Measurements from ENCODE around the gene B4GALT7.

B4GALT7 gene

DNA sequence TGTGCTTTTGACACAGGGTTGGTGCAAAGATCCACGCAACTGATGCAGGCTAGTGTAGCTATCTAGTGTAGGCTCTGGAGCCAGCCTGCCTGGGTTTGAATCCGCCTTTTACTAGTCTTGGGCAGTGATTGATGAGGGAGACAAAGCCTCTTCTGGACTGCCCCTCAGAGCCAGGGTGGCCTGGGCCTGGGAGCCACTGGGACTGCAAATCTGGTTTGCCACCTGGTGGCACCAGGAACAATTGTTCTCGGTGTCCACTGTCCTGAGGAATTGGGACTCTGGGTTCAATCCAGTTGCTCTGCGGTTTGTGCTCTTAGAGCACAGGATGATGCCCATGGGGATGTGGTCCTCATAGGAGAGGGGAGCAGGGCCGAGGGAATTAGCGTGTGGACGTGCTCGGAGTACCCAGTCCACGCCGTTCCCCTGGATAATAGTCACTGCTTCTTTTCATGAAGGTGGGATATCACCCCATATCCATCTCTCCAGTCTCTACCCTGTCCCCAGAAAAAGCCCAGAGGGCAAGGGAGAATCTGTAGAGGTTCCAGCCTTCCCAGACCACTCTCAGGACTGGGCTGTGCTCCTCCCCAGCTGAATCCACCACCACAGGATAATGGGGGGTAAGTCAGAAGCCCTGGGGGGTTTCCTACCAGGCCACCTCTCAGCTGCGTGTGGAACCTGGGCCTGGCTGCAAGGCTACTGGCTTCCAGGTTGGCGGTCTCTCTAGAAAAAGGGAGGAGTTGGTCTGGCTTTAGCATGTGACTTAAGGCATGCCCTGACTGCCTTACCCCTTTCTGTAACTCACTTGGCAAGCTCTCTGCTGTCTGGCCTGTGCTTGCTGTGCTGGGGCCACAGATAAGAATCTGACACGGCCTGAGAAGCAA lies 1.9 kb downstream of the B4GALT7 start:
- no peaks in the 10 kb centered on the region for H3K27me3 Mint-ChIP-seq
- H3K4me3 Mint-ChIP-seq, result peak overlapping the region; percentile 95
- no peak overlapping the region for H3K27ac Mint-ChIP-seq
- peaks cover 20% of the 10 kb centered on the region for H3K36me3 Mint-ChIP-seq (ENCODE audit: low read depth)
- H3K4me1 Mint-ChIP-seq (ENCODE audit: low read depth), result peaks cover 34% of the 10 kb centered on the region
- H3K9me3 Mint-ChIP-seq, result no peaks in the 10 kb centered on the region

DNA sequence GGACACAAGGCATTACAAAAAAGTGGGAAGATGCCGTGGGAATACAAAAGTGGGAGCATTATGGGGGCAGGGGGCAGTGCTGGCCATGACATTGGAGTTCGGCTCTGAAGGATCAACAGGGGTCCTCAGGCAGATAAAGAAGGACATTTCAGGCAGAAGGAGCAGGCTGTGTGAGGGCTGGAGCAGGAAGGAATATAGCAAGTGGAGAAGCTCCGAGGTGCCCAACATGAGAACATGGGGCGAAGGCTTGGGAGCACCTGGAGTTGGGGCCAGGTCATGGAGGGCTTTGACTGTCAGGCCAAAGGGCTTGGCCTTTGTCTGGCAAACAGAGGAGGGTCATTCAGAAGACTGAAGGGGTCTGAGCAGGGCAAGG lies 2.5 kb downstream of the B4GALT7 start:
- no peak overlapping the region for H3K4me3 Mint-ChIP-seq
- H3K27me3 Mint-ChIP-seq, result no peaks in the 10 kb centered on the region
- peaks cover 36% of the 10 kb centered on the region for H3K4me1 Mint-ChIP-seq (ENCODE audit: low read depth)
- H3K9me3 Mint-ChIP-seq, result no peaks in the 10 kb centered on the region
- no peak overlapping the region for H3K27ac Mint-ChIP-seq
- H3K36me3 Mint-ChIP-seq (ENCODE audit: low read depth), result peaks cover 19% of the 10 kb centered on the region

DNA sequence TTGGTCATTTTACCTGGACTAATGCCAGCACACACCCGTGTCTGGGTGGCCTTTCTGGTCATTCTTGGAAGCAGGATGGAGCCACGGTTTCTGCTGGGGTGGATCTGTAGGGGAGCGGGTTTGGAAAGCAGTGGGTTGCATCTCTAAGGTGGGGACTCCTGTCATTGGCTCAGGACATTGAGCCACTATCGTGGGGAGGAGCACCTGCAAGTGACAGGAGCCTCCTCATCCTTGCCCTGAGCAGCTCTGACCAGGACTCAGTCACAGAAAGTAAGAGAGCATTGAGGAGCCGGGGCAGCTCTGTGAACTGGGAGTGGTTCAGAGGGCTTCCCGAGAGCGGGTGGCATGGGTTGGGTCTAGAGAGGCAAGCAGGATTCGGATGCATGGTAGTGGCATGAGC lies 3.7 kb downstream of the B4GALT7 start:
- Mint-ChIP-seq H3K4me1 (ENCODE audit: low read depth) (peaks cover 28% of the 10 kb centered on the region), H3K36me3 (ENCODE audit: low read depth) (peaks cover 15% of the 10 kb centered on the region), H3K27ac (no peak overlapping the region), H3K4me3 (no peak overlapping the region), H3K27me3 (no peaks in the 10 kb centered on the region), H3K9me3 (no peaks in the 10 kb centered on the region)

DNA sequence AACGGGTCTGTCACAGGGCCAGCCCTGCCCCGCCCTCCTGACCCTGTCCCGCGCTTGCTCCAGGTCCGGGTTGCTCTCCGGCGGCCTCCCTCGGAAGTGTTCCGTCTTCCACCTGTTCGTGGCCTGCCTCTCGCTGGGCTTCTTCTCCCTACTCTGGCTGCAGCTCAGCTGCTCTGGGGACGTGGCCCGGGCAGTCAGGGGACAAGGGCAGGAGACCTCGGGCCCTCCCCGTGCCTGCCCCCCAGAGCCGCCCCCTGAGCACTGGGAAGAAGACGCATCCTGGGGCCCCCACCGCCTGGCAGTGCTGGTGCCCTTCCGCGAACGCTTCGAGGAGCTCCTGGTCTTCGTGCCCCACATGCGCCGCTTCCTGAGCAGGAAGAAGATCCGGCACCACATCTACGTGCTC lies 4.2 kb downstream of the B4GALT7 start:
- H3K27ac Mint-ChIP-seq, result no peak overlapping the region
- peaks cover 23% of the 10 kb centered on the region for H3K4me1 Mint-ChIP-seq (ENCODE audit: low read depth)
- H3K4me3 Mint-ChIP-seq, result no peak overlapping the region
- peaks cover 15% of the 10 kb centered on the region for H3K36me3 Mint-ChIP-seq (ENCODE audit: low read depth)
- no peaks in the 10 kb centered on the region for H3K9me3 Mint-ChIP-seq
- no peaks in the 10 kb centered on the region for H3K27me3 Mint-ChIP-seq

DNA sequence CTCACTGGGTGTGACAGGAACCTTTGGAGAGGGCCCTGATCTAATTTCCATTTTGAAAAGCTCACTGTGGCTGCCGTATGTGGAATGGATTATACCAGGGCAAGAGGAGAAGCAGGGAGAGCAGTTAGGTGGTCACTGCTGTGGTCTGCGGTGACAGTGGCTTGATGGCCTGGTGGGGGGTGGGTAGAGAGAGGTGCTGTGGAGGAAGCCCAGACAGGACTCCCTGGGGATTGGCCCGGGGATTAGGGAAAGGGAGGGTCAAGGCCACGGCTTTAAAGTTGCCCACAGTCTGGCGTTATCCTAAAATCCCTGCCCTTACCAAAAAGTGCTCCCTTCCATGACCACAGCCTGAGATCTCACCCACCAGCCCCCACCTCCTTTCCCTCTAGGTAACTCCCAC lies 4.7 kb downstream of the B4GALT7 start:
- peaks cover 15% of the 10 kb centered on the region for H3K36me3 Mint-ChIP-seq (ENCODE audit: low read depth)
- H3K27me3 Mint-ChIP-seq, result no peaks in the 10 kb centered on the region
- no peaks in the 10 kb centered on the region for H3K9me3 Mint-ChIP-seq
- no peak overlapping the region for H3K4me3 Mint-ChIP-seq
- no peak overlapping the region for H3K27ac Mint-ChIP-seq
- peaks cover 20% of the 10 kb centered on the region for H3K4me1 Mint-ChIP-seq (ENCODE audit: low read depth)

DNA sequence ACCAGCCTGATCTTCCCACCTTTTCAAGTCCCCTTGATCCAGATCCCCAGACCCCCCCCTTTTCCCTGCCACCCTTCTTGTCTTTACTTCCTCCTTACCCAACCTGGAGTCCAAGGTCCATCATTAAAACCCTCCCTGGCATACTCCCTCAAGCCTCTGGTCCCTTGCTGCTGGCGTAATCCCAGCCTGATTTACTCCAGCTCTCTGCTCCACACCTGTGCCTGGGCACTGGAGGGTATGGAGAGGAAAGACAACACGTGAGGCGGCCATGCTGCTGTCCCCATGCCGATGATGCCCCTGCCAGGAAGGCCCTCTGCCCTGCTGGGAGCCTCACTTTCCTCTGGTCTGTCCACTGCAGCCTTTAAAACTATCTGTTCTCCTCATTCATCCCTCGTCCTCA lies 5.1 kb downstream of the B4GALT7 start:
- Mint-ChIP-seq H3K4me3 (no peak overlapping the region), H3K4me1 (ENCODE audit: low read depth) (peaks cover 20% of the 10 kb centered on the region), H3K27ac (peak overlapping the region; percentile 46), H3K9me3 (no peaks in the 10 kb centered on the region), H3K36me3 (ENCODE audit: low read depth) (peaks cover 15% of the 10 kb centered on the region), H3K27me3 (no peaks in the 10 kb centered on the region)

DNA sequence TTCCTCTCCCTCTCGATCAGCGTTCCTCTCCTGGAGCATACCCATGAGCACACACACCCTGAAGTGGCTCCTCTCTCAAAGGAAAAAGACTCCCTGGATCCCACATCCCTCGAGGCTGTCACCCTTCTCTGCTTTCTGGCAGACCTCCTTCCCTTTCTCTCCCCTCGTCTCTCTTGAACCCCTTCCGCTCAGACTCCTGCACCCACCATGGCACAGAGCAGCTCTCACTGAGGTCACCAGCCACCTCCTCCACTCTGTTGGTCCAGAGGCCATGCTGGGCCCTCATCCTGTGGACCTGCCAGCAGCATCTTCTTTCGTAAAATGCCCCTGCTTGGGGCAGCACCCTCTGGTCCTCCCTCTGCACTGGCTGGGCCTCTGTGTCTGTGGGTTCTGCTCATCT lies 5.7 kb downstream of the B4GALT7 start:
- no peaks in the 10 kb centered on the region for H3K9me3 Mint-ChIP-seq
- no peak overlapping the region for H3K27ac Mint-ChIP-seq
- H3K4me3 Mint-ChIP-seq, result no peak overlapping the region

DNA sequence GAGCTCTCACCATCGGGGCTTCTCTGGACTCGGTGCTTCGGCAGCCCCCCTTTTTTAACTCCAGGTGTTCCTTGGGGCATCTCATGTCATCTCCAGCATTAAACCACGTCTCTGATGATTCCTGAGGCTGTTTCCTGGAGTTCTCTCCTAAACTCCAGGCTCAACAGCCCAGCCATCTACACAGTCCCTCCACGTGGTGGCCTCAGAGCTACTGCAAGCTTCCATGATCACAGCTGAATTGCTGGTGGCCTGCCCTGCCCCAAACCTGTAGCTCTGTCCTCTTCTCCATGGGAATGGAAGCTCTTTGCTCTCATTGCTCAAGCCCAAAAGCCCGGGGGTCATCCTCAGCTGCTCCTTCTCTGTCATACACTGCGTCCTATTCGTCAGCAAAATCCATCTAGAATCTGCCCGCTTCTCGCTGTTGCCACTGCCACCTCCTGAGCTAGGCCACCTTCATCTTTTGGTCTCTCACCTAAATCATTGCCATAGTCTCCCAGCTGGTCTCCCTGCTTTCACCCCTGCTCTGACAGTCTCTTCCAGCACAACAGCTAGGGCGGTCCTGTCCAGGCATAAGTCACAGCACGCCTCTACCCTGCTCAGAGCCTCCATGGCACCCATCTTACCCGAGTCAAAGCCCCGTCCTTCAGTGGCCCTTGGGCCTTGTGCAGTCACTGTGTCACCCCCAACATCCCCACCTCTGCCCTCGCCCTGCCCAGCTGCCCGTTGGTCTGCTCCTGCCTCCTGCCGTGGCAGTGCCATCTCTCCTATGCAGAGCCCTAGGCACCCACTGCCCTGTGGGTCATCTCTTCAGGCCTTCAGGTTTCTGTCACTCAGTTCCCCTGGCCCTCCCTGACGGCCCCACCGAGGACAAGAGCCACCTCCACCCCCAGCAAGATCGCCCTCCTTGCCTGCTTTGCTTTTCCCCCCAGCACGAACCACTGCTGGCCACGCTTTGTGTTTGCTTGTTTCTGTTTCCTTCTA lies 6.4 kb downstream of the B4GALT7 start:
- Mint-ChIP-seq H3K27ac (peak overlapping the region; percentile 10), H3K36me3 (ENCODE audit: low read depth) (peaks cover 15% of the 10 kb centered on the region), H3K9me3 (no peaks in the 10 kb centered on the region), H3K4me3 (no peak overlapping the region), H3K4me1 (ENCODE audit: low read depth) (peaks cover 10% of the 10 kb centered on the region), H3K27me3 (no peaks in the 10 kb centered on the region)

More for the DNA sequence above, 5.7 kb downstream of the B4GALT7 start:
- peaks cover 15% of the 10 kb centered on the region for H3K36me3 Mint-ChIP-seq (ENCODE audit: low read depth)
- H3K4me1 Mint-ChIP-seq (ENCODE audit: low read depth), result peaks cover 17% of the 10 kb centered on the region
- H3K27me3 Mint-ChIP-seq, result no peaks in the 10 kb centered on the region

DNA sequence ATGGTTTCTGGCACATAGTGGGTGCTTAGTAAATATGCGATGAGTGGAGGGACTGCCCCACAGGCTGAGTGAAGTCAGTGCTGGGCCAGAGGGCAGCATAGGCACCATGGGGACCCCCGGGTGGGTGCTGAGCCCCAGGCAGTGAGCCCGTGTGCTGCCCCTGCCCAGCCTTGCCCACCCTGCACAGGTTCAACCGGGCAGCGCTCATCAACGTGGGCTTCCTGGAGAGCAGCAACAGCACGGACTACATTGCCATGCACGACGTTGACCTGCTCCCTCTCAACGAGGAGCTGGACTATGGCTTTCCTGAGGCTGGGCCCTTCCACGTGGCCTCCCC lies 7.2 kb downstream of the B4GALT7 start:
- Mint-ChIP-seq H3K27ac (no peak overlapping the region), H3K4me3 (no peak overlapping the region)

DNA sequence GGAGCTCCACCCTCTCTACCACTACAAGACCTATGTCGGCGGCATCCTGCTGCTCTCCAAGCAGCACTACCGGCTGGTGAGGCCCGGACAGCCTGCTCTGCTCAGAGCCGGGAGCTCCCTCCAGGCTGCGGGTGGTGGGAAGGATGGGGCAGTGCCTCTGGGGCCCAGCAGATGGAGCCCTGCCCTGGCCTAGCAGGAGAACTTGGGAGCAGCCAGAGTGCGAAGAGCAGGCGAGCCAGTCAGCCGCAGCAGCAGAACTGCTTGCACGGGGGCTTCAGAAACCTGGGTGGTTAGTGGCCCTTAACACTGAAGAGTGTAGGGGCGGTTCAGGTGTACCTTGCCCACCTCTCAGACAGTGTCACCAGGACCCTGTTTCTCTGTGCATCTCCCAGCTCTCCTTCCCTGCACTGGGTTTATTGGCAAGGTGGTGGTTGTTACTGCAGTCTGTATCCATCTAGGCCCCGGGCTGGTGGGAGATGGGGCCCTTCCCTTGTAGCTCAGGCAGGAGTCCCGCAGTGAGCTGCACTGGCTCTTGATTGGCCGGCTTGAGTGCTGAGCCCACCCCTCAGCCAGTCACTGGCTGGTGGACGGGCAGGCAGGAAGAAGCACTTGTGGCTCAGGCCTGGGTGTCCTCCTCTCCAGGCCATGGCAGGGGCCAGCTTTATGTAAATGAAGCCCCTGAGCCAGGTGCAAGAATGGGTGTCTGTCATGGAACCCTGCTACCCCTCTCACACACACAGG lies 7.7 kb downstream of the B4GALT7 start:
- no peaks in the 10 kb centered on the region for H3K9me3 Mint-ChIP-seq
- H3K27ac Mint-ChIP-seq, result no peak overlapping the region
- H3K27me3 Mint-ChIP-seq, result no peaks in the 10 kb centered on the region
- H3K4me1 Mint-ChIP-seq (ENCODE audit: low read depth), result peaks cover 4% of the 10 kb centered on the region
- H3K36me3 Mint-ChIP-seq (ENCODE audit: low read depth), result peaks cover 18% of the 10 kb centered on the region
- no peak overlapping the region for H3K4me3 Mint-ChIP-seq

More for the DNA sequence above, 7.2 kb downstream of the B4GALT7 start:
- peaks cover 6% of the 10 kb centered on the region for H3K4me1 Mint-ChIP-seq (ENCODE audit: low read depth)
- H3K27me3 Mint-ChIP-seq, result no peaks in the 10 kb centered on the region
- peaks cover 15% of the 10 kb centered on the region for H3K36me3 Mint-ChIP-seq (ENCODE audit: low read depth)
- H3K9me3 Mint-ChIP-seq, result no peaks in the 10 kb centered on the region

DNA sequence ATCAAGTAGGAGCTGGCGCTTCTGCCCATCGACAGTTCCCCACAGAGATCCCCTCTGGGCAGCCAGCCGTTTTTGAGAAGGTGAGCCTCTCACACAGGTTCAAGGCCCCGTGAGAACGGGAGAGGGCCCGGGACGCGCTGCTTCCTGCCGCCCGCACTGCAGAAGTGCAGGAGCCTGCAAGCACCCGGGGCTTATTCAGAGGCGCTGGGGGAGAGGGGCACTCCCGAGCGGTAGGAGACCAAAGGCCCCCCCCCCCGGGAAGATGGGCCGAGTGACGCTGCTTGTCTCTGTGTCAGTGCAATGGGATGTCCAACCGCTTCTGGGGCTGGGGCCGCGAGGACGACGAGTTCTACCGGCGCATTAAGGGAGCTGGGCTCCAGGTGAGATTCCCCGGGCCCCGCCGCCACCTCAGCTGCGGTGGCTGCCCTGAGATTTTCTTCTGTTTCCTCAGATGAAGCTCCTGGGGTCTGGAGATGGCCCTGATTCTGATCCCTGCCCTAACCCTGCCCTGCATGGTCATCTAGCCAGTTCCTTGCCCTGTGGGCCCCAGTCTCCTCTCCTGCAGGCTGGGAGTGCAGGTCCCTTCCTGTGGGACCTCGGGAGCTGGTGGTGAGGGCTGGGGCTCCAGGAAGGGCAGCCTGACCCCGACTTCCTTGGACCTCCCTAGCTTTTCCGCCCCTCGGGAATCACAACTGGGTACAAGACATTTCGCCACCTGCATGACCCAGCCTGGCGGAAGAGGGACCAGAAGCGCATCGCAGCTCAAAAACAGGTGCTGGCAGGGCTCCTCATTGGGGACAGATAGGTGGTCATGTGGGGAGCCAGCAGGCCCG lies 8.5 kb downstream of the B4GALT7 start:
- Mint-ChIP-seq H3K27me3 (no peaks in the 10 kb centered on the region), H3K27ac (no peak overlapping the region), H3K4me3 (no peak overlapping the region), H3K4me1 (ENCODE audit: low read depth) (peaks cover 3% of the 10 kb centered on the region), H3K36me3 (ENCODE audit: low read depth) (peaks cover 18% of the 10 kb centered on the region), H3K9me3 (no peaks in the 10 kb centered on the region)

DNA sequence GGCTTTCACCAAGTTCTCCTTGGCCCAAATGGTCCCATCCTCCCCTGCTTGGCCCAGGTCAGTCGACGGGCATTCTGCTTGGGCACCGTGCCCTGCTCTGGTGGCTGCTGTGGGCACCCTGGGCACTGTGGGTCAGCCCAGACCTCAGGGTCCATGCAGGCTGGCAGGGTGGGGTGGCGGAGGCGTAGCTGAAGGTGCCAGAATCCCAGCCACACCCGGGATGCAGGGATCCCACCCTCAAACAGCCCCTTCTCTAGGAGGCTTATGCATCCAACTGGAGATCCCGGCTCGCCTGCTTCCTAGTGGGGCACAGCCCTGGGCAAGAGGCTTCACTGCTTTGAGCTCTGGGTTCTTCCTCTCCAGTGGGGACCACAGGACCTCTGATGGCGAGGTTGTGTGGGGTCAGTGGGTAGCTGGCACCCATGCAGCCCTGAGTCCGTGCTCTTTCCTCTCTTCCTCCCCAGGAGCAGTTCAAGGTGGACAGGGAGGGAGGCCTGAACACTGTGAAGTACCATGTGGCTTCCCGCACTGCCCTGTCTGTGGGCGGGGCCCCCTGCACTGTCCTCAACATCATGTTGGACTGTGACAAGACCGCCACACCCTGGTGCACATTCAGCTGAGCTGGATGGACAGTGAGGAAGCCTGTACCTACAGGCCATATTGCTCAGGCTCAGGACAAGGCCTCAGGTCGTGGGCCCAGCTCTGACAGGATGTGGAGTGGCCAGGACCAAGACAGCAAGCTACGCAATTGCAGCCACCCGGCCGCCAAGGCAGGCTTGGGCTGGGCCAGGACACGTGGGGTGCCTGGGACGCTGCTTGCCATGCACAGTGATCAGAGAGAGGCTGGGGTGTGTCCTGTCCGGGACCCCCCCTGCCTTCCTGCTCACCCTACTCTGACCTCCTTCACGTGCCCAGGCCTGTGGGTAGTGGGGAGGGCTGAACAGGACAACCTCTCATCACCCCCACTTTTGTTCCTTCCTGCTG lies 9.4 kb downstream of the B4GALT7 start:
- Mint-ChIP-seq H3K36me3 (ENCODE audit: low read depth) (peaks cover 18% of the 10 kb centered on the region), H3K9me3 (no peaks in the 10 kb centered on the region), H3K27me3 (no peaks in the 10 kb centered on the region), H3K4me3 (no peak overlapping the region), H3K27ac (no peak overlapping the region), H3K4me1 (ENCODE audit: low read depth) (peaks cover 3% of the 10 kb centered on the region)

DNA sequence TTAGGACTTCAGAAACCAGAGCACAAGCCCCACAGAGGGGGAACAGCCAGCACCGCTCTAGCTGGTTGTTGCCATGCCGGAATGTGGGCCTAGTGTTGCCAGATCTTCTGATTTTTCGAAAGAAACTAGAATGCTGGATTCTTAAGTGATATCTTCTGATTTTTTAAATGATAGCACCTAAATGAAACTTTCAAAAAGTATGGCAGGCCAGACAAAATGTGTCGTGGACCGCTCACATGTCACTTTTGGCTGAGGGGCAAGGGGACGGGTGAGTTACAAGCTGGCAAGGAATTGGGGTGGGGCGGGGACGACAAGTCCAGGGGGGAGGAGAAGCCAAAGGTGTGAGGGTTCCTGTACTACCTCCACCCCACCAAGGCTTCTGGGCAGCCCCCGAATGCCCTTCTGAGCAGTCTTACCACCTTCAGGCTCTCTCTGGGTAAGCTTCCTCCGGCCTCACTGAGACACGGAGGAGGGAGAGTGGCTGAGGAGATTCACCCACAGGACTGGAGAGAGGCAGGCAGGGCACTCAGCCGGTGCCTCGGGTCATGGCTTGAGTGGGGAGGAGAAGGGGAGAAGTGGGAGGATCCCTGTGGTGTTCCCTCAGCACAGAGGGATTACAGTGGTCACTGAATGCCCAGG lies 10.3 kb downstream of the B4GALT7 start:
- Mint-ChIP-seq H3K36me3 (ENCODE audit: low read depth) (peaks cover 15% of the 10 kb centered on the region), H3K27ac (peak overlapping the region; percentile 11)

More for the DNA sequence above, 10.3 kb downstream of the B4GALT7 start:
- no peaks in the 10 kb centered on the region for H3K27me3 Mint-ChIP-seq
- peaks cover 3% of the 10 kb centered on the region for H3K4me1 Mint-ChIP-seq (ENCODE audit: low read depth)
- H3K4me3 Mint-ChIP-seq, result no peak overlapping the region
- H3K9me3 Mint-ChIP-seq, result no peaks in the 10 kb centered on the region

All from stimulated activated naive CD8-positive, alpha-beta T cell treated with anti-CD3 and anti-CD28 coated beads, Interleukin-15, Interleukin-2, amounts not matched to agents 100 ng/mL and 50 ng/mL, for 24 hours (primary cell).